Stimulated activated CD8-positive, alpha-beta memory T cell treated with anti-CD3 and anti-CD28 coated beads, Interleukin-12 subunit alpha, Interleukin-12 subunit beta, amount 100 ng/mL, for 24 hours (primary cell): Measurements from ENCODE around the gene SEMA5B.

ENCODE experiments used
- DNase-seq: peaks from one replicate; pipeline ENCODE4 v3.0.0-alpha.2; 2020; ENCODE audit errors: extremely low read depth

The SEMA5B gene

DNA sequence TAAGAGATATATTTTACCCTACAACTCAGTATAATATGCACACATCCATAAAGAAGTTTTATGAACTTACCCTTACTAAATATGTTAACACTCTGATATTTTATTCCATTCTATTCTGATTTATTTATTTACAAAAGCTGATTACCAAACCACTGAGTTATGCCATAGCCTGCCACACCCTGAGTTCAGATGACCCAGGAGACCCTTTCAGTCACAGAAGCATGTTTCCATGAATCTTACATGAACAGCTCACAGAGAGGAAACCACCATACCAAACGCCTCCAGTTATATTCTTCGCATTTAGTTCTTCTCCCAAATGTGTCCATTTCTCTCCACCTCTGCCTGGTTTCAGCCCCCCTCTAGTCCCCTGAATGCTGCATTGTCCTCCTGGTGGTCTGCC, 103.5 kb downstream of the SEMA5B start:
- no peak for DNase-seq

DNA sequence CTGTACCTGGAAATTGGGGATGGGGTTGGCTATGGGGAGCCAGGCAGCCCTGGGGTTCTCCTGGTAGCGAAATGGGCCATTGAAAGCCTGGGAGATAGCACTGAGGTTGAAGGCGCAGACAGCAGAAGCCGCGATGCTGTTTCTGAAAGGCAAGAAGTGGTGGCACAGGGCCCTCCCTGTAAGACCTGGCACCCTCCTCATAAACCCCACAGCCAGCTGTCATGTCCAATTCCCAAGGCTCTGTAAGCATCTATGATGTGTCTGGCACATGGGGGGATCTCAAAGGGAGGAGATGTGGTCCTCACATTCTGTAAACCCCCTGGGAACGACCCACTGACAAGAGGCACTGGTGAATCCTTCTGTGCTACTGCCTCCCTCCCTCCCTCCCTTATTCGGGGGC, 104.0 kb downstream of the SEMA5B start:
- DNase-seq, result no peak

DNA sequence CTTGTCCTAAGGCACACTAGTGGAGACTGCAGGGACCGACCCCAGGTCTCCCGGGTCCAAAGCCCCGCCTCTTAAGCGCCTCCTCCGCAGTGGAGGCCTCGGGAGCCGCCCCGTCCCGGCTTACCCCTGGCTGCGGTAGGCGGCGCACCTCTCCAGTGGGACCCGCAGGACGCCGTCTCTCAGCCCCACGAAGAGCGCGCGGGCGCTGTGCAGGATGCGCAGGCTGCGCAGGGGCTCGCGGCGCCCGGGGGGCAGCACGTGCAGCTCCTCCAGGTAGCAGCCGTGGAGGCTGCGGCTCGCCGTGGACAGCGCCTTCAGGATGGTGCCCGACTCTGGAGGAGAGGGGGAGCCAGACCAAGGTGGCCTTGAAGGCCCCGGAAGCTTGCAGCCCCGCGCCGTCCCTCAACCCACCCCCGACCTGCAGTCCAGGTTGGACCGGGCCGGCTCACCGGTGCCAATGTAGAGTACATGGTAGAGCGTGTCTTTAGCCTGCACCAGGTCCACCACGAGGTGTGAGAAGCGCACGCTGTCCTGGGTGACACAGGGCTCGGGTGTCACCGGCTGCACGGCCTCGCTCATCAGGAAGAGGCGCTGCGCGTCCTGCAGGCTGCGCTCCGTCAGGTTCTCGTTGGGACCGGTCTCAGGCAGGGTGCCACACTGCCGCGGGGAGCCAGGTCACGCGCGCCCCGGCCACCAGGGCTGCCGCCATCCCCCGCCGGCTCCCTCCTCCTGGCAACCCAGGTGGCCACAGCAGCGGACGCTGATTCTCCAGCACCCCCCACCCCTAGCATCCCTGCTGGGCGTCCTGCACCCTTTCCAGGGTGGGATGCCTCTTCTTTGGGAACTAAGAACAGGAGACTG, 105.5 kb downstream of the SEMA5B start:
- no peak for DNase-seq

DNA sequence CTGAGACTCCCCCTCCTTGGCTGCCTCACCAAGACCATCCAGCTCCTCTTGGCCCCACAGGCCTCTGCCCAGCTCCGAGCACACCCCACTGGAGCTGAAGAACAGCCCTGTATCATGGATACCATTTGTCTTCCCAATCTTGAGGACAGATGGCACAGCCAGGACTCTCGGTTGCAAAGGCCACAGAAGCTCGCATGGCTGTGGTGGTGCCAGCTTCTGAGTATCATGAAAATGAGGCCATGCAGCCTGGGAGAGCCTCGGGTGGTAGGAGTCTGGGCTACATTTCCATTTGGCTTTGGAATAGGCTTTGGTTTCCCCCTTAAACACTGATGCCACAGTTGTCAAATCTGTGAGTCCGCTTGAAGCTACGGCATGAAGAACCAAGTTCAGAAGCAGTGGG, 106.6 kb downstream of the SEMA5B start:
- DNase-seq, result no peak

GRCh38 chr3:122919291-122919610, 108.3 kb downstream of the SEMA5B start:
- DNase-seq, result no peak

DNA sequence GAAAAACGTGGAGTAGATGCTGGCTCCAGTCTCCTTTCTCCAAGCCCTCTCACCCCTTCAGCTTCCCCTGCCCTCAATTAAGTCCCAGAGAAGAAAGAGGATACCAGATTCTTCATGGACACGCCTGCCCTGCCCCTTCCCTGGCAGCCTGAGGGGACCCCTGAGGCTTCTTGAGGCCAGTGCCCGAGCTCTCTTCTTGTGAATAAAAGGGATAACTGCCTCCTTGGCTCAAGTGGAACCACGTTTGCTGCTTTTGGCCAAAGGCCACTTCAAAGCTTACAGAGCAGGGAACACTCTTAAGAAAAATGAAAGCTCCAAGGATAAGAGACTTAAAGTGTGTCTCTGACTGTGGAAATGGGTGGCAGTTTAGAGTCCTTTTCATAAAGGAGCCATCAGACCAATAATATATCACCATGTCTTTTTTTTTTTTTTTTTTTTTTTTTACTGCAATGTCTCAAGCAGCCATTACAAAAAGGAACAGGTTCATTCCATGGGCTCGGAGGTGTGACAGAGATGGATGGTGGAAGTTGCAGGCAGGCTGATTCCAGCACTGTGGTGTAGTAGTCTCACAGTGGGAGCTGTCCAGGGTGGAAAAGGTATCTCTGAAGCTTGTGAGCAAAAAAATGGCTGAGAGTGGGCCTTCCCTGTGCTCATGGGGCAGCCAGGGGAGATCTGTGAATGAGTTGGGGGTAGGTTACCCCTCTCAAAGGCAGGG, 108.8 kb downstream of the SEMA5B start:
- no peak for DNase-seq

- DNase-seq, result no peak
These were observed 110.2 kb downstream of the SEMA5B start for GRCh38 chr3:122917412-122917811.

GRCh38 chr3:122916580-122916979, 111.0 kb downstream of the SEMA5B start:
- DNase-seq, result no peak

GRCh38 chr3:122916084-122916483, 111.5 kb downstream of the SEMA5B start:
- no peak for DNase-seq

- no peak for DNase-seq
These were observed 112.1 kb downstream of the SEMA5B start for GRCh38 chr3:122915300-122916055.

- DNase-seq, result no peak
These were observed 113.9 kb downstream of the SEMA5B start for GRCh38 chr3:122913539-122914100.

DNA sequence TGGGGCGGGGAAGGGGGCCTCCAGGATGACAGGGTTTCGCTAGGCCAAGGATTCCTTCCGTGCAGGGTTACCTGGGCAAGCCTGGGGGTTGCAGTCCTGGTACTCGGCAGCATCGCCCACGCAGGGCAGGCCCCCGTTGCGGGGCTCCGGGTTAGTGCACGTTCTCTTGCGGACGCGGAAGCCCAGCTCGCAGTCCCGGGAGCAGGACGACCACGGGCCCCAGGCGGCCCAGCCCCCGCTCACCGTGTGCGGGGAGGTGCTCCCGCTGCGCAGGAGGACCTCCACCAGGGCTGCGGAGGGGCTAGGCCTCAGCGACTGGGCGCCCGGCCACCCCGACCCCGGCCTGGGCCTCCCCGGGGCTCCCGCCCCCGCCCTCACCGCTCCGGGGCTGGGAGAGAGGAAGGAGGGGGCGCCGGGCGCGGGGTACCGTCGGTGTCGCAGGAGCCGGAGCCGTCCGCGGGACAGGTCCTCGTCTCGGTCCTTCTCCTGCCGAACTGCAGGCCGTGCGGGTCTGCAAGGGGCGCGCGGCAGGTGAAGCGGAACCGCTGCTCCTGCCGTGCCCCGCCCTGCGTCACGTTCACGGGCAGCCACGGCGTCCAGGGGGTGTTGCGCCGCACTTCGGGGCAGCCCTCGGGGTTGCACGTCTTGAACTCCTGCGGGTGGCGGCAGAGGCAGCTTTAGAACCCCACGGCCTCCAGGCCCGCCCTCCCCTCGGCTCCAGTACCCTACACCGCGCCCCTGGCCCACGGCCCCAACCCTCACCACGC, 114.6 kb downstream of the SEMA5B start:
- no peak for DNase-seq

DNA sequence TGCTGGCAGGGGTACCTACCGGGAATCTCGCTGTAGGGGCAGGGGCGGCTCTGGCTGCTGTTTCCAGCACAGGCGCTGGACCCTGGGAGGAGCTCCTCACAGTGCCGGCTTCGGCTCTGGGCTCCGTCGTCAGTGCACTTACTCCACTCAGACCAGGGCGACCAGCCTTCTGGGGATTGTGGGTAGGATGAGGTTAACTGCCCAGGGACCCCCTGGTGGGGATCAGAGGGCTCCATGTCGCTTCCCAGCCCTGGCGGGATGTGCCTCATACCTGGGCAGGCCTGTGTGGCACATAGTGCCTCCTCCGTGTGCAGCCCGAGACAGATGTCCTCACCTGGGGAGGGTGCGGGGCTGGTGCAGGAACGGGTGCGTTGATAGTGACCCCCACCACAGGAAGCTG, 115.7 kb downstream of the SEMA5B start:
- DNase-seq, result no peak

DNA sequence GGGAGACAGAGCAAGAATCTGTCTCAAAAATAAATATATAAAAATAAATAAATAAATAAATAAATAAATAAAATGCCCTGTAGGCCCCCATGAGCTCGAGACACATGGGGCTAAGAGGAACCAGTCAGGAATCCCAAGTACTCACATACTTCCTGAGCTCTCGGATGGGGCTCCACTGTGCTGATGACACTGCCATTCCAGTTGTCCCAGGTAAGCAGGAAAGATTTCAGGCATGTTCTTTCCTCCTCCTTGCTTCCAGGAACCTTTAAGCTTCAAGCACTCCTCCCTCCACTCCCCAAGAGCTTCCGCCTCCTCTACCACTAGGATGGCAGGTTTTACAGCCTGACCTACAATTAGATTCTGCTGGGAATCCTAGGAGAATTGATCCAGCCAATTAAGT, 119.3 kb downstream of the SEMA5B start:
- DNase-seq, result no peak

DNA sequence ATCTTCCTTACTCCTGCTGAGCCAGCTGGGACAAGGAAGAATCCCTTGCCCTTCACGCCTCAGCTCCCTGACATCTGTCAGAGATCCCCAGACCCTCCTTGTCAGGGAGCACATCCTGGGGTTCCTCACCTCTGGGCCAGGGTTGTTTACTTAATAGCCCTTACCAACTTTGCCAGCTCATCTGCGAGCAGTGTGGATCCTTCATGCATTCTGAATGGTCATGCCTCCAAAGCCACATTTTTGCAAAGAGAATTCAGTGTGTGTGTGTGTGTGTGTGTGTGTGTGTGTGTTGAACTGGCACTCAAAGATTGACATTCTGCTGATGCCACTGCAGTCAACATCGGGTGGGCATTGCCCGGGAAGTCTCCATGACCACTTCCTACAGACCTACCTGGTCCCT, 120.1 kb downstream of the SEMA5B start:
- DNase-seq, result no peak

GRCh38 chr3:122903171-122903570, 124.4 kb downstream of the SEMA5B start:
- no peak for DNase-seq

DNA sequence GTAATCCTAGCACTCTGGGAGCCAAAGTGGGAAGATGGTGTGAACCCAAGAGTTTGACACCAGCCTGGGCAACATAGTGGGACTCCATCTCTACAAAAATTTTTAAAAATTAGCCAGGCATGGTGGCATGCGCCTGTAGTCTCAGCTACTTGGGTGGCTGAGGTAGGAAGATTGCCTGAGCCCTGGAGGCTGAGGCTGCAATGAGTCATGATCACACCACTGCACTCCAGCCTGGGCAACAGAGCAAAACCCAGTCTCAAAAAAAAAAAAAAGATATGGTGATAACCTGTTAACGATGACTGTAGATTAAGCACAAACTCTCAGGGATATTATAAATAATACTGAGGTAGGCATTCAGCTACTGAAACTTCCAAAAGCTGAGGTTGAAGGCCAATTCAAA, 125.2 kb downstream of the SEMA5B start:
- DNase-seq, result no peak

- DNase-seq, result no peak
These were observed 129.3 kb downstream of the SEMA5B start for GRCh38 chr3:122898298-122898697.

GRCh38 chr3:122893754-122894668, 133.6 kb downstream of the SEMA5B start:
- DNase-seq, result no peak

DNA sequence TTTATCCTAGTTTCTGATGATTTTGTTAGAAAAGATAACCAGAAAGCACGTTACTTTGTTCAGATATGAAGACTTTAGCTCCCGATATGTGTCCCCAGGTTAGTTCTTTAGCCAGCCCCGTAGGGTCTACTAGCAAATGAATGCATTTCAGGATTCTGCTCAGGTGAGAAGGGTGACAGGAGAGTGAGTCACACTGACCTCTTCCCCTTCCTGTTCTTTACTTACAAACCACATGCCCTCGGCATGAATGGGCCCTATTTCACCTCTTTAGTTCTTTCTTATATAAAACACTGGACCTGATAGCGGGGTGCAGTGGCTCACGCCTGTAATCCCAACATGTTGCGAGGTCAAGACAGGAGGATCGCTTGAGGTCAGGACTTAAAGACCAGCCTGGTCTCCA, 134.3 kb downstream of the SEMA5B start:
- DNase-seq, result no peak
